SK-N-SH (cell line): ENCODE measurements around the gene TGFBI. TPM values are rescaled to one million over a fixed set of nuclear protein-coding genes. Genes with fewer than 3 reads are reported as not detected.

Experiments used
- CTCF ChIA-PET: fragments of 300-600, 350-600 bp; formaldehyde crosslinking; extraction: SDS; loops from one replicate; lab custom pipeline; 2021; lab: Yijun Ruan, JAX
- POLR2A ChIA-PET: fragments of 350-600 bp; sonication (Branson Sonifier 250); formaldehyde crosslinking; extraction: SDS; loops from one replicate; lab custom pipeline; 2020; ENCODE audit warnings: antibody characterized with exemption, inconsistent platforms; lab: Yijun Ruan, JAX
- DNase-seq: peaks from one replicate; pipeline ENCODE4 v3.0.0; 2012
- H2AFZ ChIP-seq: fragments of 200-600 bp; sonication (generic); 2 replicates; pipeline ENCODE4 v1.8.1; 2016; ENCODE audit warnings: antibody characterized with exemption, mild to moderate bottlenecking, low read depth
- H3F3A ChIP-seq: fragments of 200-600 bp; sonication (generic); replicated peaks from 2 replicates; pipeline ENCODE3; 2016; ENCODE audit warnings: antibody characterized with exemption, mild to moderate bottlenecking; ENCODE audit not compliant: insufficient read depth
- H3K27ac ChIP-seq, 2 experiments: fragments of 200-500 bp in 1 of 2; fragments of 200-600 bp in 1 of 2; sonication (Bioruptor generic) in 1 of 2; sonication (generic), shearing (Covaris generic) in 1 of 2; 2 replicates each; pipeline versions ENCODE4 v1.5.1 to v1.6.1; 2014 to 2016; ENCODE audit warnings: low read depth in 2 of 2, inconsistent platforms in 1 of 2, low read length in 1 of 2, mild to moderate bottlenecking in 1 of 2, mixed read lengths in 1 of 2
- H3K27me3 ChIP-seq: fragments of 200-600 bp; sonication (generic), shearing (Covaris generic); 2 replicates; pipeline ENCODE4 v1.6.1; 2016; ENCODE audit warnings: mixed run types; ENCODE audit not compliant: insufficient read depth
- H3K36me3 ChIP-seq, 2 experiments: fragments of 200-500 bp in 1 of 2; fragments of 200-600 bp in 1 of 2; sonication (Bioruptor generic) in 1 of 2; sonication (generic) in 1 of 2; replicated peaks in 1 of 2; 2 replicates each; pipeline versions ENCODE3 to v1.5.1; 2014 to 2016; ENCODE audit warnings: low read length in 1 of 2, mild to moderate bottlenecking in 1 of 2; ENCODE audit not compliant: insufficient read depth in 2 of 2, control insufficient read depth in 1 of 2
- H3K4me1 ChIP-seq, 2 experiments: fragments of 200-500 bp in 1 of 2; fragments of 200-600 bp in 1 of 2; sonication (Bioruptor generic) in 1 of 2; sonication (generic), shearing (Covaris generic) in 1 of 2; 2 replicates each; pipeline versions ENCODE4 v1.5.1 to v1.6.1; 2014 to 2016; ENCODE audit warnings: low read depth in 1 of 2, low read length in 1 of 2, mixed run types in 1 of 2; ENCODE audit not compliant: insufficient read depth in 2 of 2, control insufficient read depth in 1 of 2
- H3K4me2 ChIP-seq: fragments of 200-600 bp; sonication (generic), shearing (Covaris generic); 2 replicates; pipeline ENCODE4 v1.6.1; 2017; ENCODE audit warnings: mixed run types
- H3K4me3 ChIP-seq, 2 experiments: fragments of 200-500 bp in 1 of 2; fragments of 200-600 bp in 1 of 2; sonication (Bioruptor generic) in 1 of 2; sonication (generic), shearing (Covaris generic) in 1 of 2; 2 replicates each; pipeline versions ENCODE4 v1.5.1 to v1.8.1; 2014 to 2016; ENCODE audit warnings: low read depth in 2 of 2, inconsistent platforms in 1 of 2, low read length in 1 of 2, mild to moderate bottlenecking in 1 of 2, mixed read lengths in 1 of 2, moderate library complexity in 1 of 2
- H3K79me2 ChIP-seq: fragments of 200-600 bp; sonication (generic); 2 replicates; pipeline ENCODE4 v1.8.1; 2017; ENCODE audit warnings: mild to moderate bottlenecking; ENCODE audit not compliant: insufficient read depth
- H3K9ac ChIP-seq: fragments of 200-600 bp; sonication (generic); 2 replicates; pipeline ENCODE4 v1.6.1; 2017; ENCODE audit warnings: mixed run types
- H3K9me2 ChIP-seq: fragments of 200-600 bp; sonication (generic); 2 replicates; pipeline ENCODE4 v1.6.1; 2017; ENCODE audit warnings: mixed run types
- H3K9me3 ChIP-seq: fragments of 200-600 bp; sonication (generic); 2 replicates; pipeline ENCODE4 v1.6.1; 2017; ENCODE audit warnings: mixed run types, mild to moderate bottlenecking, moderate library complexity
- H4K20me1 ChIP-seq: fragments of 200-600 bp; sonication (generic); 2 replicates; pipeline ENCODE4 v1.6.1; 2017; ENCODE audit warnings: mild to moderate bottlenecking, mixed run types; ENCODE audit not compliant: insufficient read depth
- CHD2 ChIP-seq: fragments of 150-350 bp; IDR thresholded peaks from 2 replicates; pipeline ENCODE4 v1.6.1; 2018; ENCODE audit warnings: low read length; ENCODE audit not compliant: partially characterized antibody
- CTCF ChIP-seq: fragments of 200-600 bp; sonication (generic); IDR thresholded peaks from 2 replicates; pipeline ENCODE4 v1.6.1; 2017; ENCODE audit warnings: antibody characterized with exemption, mild to moderate bottlenecking, moderate library complexity
- ELF1 ChIP-seq: IDR thresholded peaks from 2 replicates; pipeline ENCODE4 v1.4.0; 2012
- EP300 ChIP-seq, 2 experiments: IDR thresholded peaks; 2 replicates each; pipeline versions ENCODE4 v1.4.0 to v1.6.1; 2012; ENCODE audit warnings: borderline replicate concordance in 1 of 2, low read depth in 1 of 2, low read length in 1 of 2
- FOSL2 ChIP-seq: IDR thresholded peaks from 2 replicates; pipeline ENCODE4 v1.4.0; 2012; ENCODE audit warnings: low read depth, mild to moderate bottlenecking, moderate library complexity, borderline replicate concordance
- FOXM1 ChIP-seq: IDR thresholded peaks from 2 replicates; pipeline ENCODE4 v1.4.0; 2012; ENCODE audit warnings: low read depth, mild to moderate bottlenecking
- GABPA ChIP-seq: IDR thresholded peaks from 2 replicates; pipeline ENCODE4 v1.4.0; 2012; ENCODE audit warnings: low read depth, mild to moderate bottlenecking
- GATA2 ChIP-seq: sonication (generic); formaldehyde crosslinking; IDR thresholded peaks from 2 replicates; pipeline ENCODE4 v1.5.0; 2020; ENCODE audit warnings: mild to moderate bottlenecking, missing genetic modification reagents
- JUND ChIP-seq: IDR thresholded peaks from 2 replicates; pipeline ENCODE4 v1.4.0; 2012
- MEF2A ChIP-seq: IDR thresholded peaks from 2 replicates; pipeline ENCODE4 v1.4.0; 2012; ENCODE audit warnings: low read depth, borderline replicate concordance
- NFIC ChIP-seq: IDR thresholded peaks from 2 replicates; pipeline ENCODE4 v1.4.0; 2012; ENCODE audit warnings: borderline replicate concordance
- NRF1 ChIP-seq: IDR thresholded peaks from 2 replicates; pipeline ENCODE4 v1.6.1; 2012; ENCODE audit warnings: low read depth, mild to moderate bottlenecking, low read length
- POLR2AphosphoS5 ChIP-seq: IDR thresholded peaks from 2 replicates; pipeline ENCODE4 v1.6.1; 2012; ENCODE audit warnings: low read depth, low read length
- RAD21 ChIP-seq: IDR thresholded peaks from 2 replicates; pipeline ENCODE4 v1.6.1; 2012; ENCODE audit warnings: mild to moderate bottlenecking, low read length
- RCOR1 ChIP-seq: fragments of 150-350 bp; IDR thresholded peaks from 2 replicates; pipeline ENCODE4 v1.6.1; 2017; ENCODE audit warnings: antibody characterized with exemption, low read length
- RFX5 ChIP-seq: IDR thresholded peaks from 2 replicates; pipeline ENCODE4 v1.6.1; 2012; ENCODE audit warnings: mild to moderate bottlenecking, improper control_type of control experiment, low read length
- RXRA ChIP-seq: IDR thresholded peaks from 2 replicates; pipeline ENCODE4 v1.4.0; 2012; ENCODE audit warnings: low read depth, mild to moderate bottlenecking, borderline replicate concordance
- SIN3A ChIP-seq: IDR thresholded peaks from 2 replicates; pipeline ENCODE4 v1.6.1; 2012; ENCODE audit warnings: low read depth, mild to moderate bottlenecking, low read length, moderate library complexity, borderline replicate concordance
- SMC3 ChIP-seq: IDR thresholded peaks from 2 replicates; pipeline ENCODE4 v1.6.1; 2012; ENCODE audit warnings: low read depth, low read length, improper control_type of control experiment
- TAF1 ChIP-seq: IDR thresholded peaks from 2 replicates; pipeline ENCODE4 v1.6.1; 2012; ENCODE audit warnings: low read depth, mild to moderate bottlenecking, low read length, moderate library complexity, borderline replicate concordance
- TCF12 ChIP-seq: IDR thresholded peaks from 2 replicates; pipeline ENCODE4 v1.4.0; 2012
- ZBTB33 ChIP-seq: IDR thresholded peaks from 2 replicates; pipeline ENCODE4 v1.4.0; 2012; ENCODE audit warnings: low read depth, borderline replicate concordance
- WGBS: methylation state at CpG from one replicate; pipeline ENCODE4 v1.1.6; 2017; ENCODE audit warnings: low lambda C conversion rate; 5-methylcytosine and 5-hydroxymethylcytosine counted together
- polyA plus RNA-seq, 3 experiments: library from polyadenylated mRNA; depleted of rRNA; stranded (reverse); fragments of >200 nt; gene quantifications; 2 replicates each; pipeline ENCODE4 v1.2.3, GENCODE V29; 2012
- TF ChIP-seq, protein P1 (sequence below): IDR thresholded peaks from 2 replicates; pipeline ENCODE4 v1.4.0; 2012; ENCODE audit warnings: low read depth, borderline replicate concordance
- TF ChIP-seq, protein P2 (sequence below): IDR thresholded peaks from 2 replicates; pipeline ENCODE4 v1.6.1; 2012; ENCODE audit warnings: mild to moderate bottlenecking, low read depth, low read length, moderate library complexity
- TF ChIP-seq, protein P3 (sequence below): IDR thresholded peaks from 2 replicates; pipeline ENCODE4 v1.4.0; 2012; ENCODE audit warnings: low read depth

The TGFBI gene
- polyA plus RNA-seq, 1 of the 3 experiments (the other 2 are of a cell fraction): 2,678 TPM

- WGBS: 32% methylated on average over 7 of the region's 8 CpGs
- Histone ChIP-seq H3K4me1 (no peaks in the 10 kb centered on the region; a peak in 1 of 4 replicates), H3F3A (no peaks in the 10 kb centered on the region), H3K9ac (no peak overlapping the region), H3K9me3 (no peaks in the 10 kb centered on the region), H3K27me3 (no peaks in the 10 kb centered on the region), H3K4me3 (no peak overlapping the region), H4K20me1 (no peaks in the 10 kb centered on the region), H3K36me3 (no peaks in the 10 kb centered on the region), H2AFZ (no peak overlapping the region), H3K4me2 (no peak overlapping the region), H3K79me2 (no peaks in the 10 kb centered on the region), H3K27ac (no peak overlapping the region; a peak in 1 of 4 replicates), H3K9me2 (no peaks in the 10 kb centered on the region)
- DNase-seq: peak; percentile 84
- CTCF ChIA-PET: interaction anchor here (0.6 to 9.7 kb wide), 54 partner anchors 8 to 760 kb away, joined by 3 to 73 read pairs (median 5); no protein-coding TSS in a partner anchor
- POLR2A ChIA-PET: no interaction called here
- TF ChIP-seq GABPA (no peak), JUND (no peak), ZBTB33 (no peak), TAF1 (no peak), MEF2A (no peak), RXRA (no peak), POLR2AphosphoS5 (no peak), CHD2 (peak; percentile 6), EP300 (IDR thresholded peaks at IDR 0.05; ENCODE audit: borderline replicate concordance in 1 of 2, low read depth in 1 of 2, low read length in 1 of 2) (0 out of 4 replicates have a peak, but pooled peaks of 1 of the 2 experiments have one; percentile 21), SMC3 (peak; percentile 94), RCOR1 (no peak; the same call in 1 of the 2 replicates), NRF1 (no peak), FOXM1 (no peak), RFX5 (peak; percentile 54; the same call in 1 of the 2 replicates), RAD21 (peak; percentile 88), ELF1 (no peak), GATA2 (no peak), SIN3A (no peak), NFIC (0 out of 2 replicates have a peak, but pooled peaks have one; percentile 9), TCF12 (0 out of 2 replicates have a peak, but pooled peaks have one; percentile 17), FOSL2 (no peak), CTCF (peak; percentile 90)
- TF ChIP-seq, protein P1, sequence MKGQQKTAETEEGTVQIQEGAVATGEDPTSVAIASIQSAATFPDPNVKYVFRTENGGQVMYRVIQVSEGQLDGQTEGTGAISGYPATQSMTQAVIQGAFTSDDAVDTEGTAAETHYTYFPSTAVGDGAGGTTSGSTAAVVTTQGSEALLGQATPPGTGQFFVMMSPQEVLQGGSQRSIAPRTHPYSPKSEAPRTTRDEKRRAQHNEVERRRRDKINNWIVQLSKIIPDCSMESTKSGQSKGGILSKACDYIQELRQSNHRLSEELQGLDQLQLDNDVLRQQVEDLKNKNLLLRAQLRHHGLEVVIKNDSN: no peak
- TF ChIP-seq, protein P2, sequence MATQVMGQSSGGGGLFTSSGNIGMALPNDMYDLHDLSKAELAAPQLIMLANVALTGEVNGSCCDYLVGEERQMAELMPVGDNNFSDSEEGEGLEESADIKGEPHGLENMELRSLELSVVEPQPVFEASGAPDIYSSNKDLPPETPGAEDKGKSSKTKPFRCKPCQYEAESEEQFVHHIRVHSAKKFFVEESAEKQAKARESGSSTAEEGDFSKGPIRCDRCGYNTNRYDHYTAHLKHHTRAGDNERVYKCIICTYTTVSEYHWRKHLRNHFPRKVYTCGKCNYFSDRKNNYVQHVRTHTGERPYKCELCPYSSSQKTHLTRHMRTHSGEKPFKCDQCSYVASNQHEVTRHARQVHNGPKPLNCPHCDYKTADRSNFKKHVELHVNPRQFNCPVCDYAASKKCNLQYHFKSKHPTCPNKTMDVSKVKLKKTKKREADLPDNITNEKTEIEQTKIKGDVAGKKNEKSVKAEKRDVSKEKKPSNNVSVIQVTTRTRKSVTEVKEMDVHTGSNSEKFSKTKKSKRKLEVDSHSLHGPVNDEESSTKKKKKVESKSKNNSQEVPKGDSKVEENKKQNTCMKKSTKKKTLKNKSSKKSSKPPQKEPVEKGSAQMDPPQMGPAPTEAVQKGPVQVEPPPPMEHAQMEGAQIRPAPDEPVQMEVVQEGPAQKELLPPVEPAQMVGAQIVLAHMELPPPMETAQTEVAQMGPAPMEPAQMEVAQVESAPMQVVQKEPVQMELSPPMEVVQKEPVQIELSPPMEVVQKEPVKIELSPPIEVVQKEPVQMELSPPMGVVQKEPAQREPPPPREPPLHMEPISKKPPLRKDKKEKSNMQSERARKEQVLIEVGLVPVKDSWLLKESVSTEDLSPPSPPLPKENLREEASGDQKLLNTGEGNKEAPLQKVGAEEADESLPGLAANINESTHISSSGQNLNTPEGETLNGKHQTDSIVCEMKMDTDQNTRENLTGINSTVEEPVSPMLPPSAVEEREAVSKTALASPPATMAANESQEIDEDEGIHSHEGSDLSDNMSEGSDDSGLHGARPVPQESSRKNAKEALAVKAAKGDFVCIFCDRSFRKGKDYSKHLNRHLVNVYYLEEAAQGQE: no peak
- TF ChIP-seq, protein P3, sequence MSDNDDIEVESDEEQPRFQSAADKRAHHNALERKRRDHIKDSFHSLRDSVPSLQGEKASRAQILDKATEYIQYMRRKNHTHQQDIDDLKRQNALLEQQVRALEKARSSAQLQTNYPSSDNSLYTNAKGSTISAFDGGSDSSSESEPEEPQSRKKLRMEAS: no peak
Observed at GRCh38 chr5:136082390-136083193, 53.8 kb downstream of the TGFBI start.
